HG03571 (cell line): ENCODE measurements around the gene KCNAB1.
"Not testable (repeated sequence)": the region's sequence is repeated elsewhere in the genome, so short reads cannot be mapped to it uniquely, and the experiment has no call there.

Experiments
- ATAC-seq: cut with Tn5 transposase; IDR thresholded peaks from one replicate; pipeline ENCODE4 v1.9.1; 2021; ENCODE audit not compliant: unreplicated experiment

KCNAB1 gene

GRCh38 chr3:156120528-156121251 lies at the start of gene KCNAB1:
Gene KCNAB1 (plus strand): TSS chr3:156120578.
- no peak for ATAC-seq

GRCh38 chr3:156071031-156071430 lies 49.3 kb upstream of the KCNAB1 start:
- no peak for ATAC-seq

- not testable (repeated sequence) for ATAC-seq
These were observed 47.3 kb upstream of the KCNAB1 start for GRCh38 chr3:156072950-156073657.

- no peak for ATAC-seq
These were observed 30.3 kb upstream of the KCNAB1 start for GRCh38 chr3:156090126-156090525.

- no peak for ATAC-seq
These were observed 26.4 kb upstream of the KCNAB1 start for GRCh38 chr3:156093964-156094363.

- no peak for ATAC-seq
These were observed 26.0 kb upstream of the KCNAB1 start for GRCh38 chr3:156094391-156094790.

GRCh38 chr3:156095652-156096051 lies 24.7 kb upstream of the KCNAB1 start:
- ATAC-seq: not testable (repeated sequence)

GRCh38 chr3:156098437-156099035 lies 21.8 kb upstream of the KCNAB1 start:
- ATAC-seq: peak; percentile 61

- ATAC-seq: not testable (repeated sequence)
These were observed 21.0 kb upstream of the KCNAB1 start for GRCh38 chr3:156099348-156099747.

GRCh38 chr3:156099984-156100383 lies 20.4 kb upstream of the KCNAB1 start:
- not testable (repeated sequence) for ATAC-seq

- no peak for ATAC-seq
These were observed 18.0 kb upstream of the KCNAB1 start for GRCh38 chr3:156102267-156102931.

- ATAC-seq: no peak
These were observed 13.5 kb upstream of the KCNAB1 start for GRCh38 chr3:156106721-156107373.

- ATAC-seq: no peak
These were observed 12.9 kb upstream of the KCNAB1 start for GRCh38 chr3:156107504-156107903.

GRCh38 chr3:156108616-156109015 lies 11.8 kb upstream of the KCNAB1 start:
- ATAC-seq: no peak

GRCh38 chr3:156109989-156110388 lies 10.4 kb upstream of the KCNAB1 start:
- no peak for ATAC-seq

- ATAC-seq: no peak
These were observed 6.1 kb downstream of the KCNAB1 start for GRCh38 chr3:156126467-156126866.

GRCh38 chr3:156131241-156131640 lies 10.9 kb downstream of the KCNAB1 start:
- no peak for ATAC-seq

- ATAC-seq: no peak
These were observed 11.4 kb downstream of the KCNAB1 start for GRCh38 chr3:156131799-156132198.

- no peak for ATAC-seq
These were observed 11.9 kb downstream of the KCNAB1 start for GRCh38 chr3:156132313-156132712.

GRCh38 chr3:156133076-156133475 lies 12.7 kb downstream of the KCNAB1 start:
- no peak for ATAC-seq
